Measurements from ENCODE around the gene PTEN. TPM values are rescaled to one million over a fixed set of nuclear protein-coding genes. Genes with fewer than 3 reads are reported as not detected.
A peak's percentile ranks its signal among the peaks of the same experiment; 100 is the strongest.

Gene PTEN
- total RNA-seq, 1 experiment from 2014 or later: 66.0 TPM

DNA sequence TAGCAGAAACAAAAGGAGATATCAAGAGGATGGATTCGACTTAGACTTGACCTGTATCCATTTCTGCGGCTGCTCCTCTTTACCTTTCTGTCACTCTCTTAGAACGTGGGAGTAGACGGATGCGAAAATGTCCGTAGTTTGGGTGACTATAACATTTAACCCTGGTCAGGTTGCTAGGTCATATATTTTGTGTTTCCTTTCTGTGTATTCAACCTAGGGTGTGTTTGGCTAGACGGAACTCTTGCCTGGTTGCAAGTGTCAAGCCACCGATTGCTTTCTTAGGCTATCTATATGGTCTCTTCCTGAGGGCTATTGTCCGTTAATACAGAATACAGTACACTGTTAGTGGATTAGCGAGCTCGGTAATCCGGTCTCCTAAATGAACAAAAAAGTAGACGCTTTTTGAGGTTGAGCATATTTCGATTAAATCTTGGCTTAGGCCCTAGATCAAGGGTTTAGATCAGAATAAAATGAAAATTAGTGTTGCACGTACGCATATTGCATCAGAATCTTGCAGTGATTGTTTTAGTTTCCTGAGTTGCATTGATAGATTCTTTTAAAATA is 1.2 kb downstream of the PTEN start:
- POLR2A ChIA-PET (ENCODE audit: low non-redundant PET): no interaction called here
- no TSS peak for BruUV-seq (replicated peaks)

DNA sequence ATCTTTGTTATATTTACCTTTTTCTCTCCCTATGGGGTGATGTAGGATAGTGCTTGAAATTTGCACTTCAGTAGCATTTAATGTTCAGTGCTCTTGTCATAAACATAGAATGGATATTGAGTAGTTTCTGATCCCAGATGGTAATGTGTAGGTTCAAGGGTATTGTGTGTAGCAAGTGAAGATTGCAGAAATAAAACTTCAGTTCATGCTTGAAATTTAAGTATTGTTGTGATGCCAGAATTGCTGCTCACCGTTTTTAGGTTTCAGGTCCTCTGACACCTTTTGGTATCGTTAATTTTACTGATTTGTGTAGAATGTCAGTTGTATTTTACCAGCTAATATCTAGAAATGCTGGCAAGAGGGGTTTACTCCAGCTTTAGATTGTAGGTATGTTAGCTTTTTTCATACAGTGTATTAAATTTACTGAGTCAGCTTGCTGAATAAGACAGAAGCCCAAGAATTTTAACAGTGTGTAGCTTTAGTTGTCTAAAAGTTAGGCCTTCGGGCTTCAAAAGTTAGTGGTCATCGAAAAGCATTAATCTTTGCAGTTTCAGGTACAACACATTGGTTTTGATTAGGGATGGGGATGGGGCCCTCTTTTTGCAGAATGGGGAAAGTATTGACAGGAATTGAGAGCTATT is 1.9 kb downstream of the PTEN start:
- TF ChIP-seq EZH2 (IDR thresholded peaks at IDR 0.05; ENCODE audit: borderline replicate concordance, low read depth, low read length, poor library complexity, severe bottlenecking): no peak
- TF ChIP-seq, protein P1, sequence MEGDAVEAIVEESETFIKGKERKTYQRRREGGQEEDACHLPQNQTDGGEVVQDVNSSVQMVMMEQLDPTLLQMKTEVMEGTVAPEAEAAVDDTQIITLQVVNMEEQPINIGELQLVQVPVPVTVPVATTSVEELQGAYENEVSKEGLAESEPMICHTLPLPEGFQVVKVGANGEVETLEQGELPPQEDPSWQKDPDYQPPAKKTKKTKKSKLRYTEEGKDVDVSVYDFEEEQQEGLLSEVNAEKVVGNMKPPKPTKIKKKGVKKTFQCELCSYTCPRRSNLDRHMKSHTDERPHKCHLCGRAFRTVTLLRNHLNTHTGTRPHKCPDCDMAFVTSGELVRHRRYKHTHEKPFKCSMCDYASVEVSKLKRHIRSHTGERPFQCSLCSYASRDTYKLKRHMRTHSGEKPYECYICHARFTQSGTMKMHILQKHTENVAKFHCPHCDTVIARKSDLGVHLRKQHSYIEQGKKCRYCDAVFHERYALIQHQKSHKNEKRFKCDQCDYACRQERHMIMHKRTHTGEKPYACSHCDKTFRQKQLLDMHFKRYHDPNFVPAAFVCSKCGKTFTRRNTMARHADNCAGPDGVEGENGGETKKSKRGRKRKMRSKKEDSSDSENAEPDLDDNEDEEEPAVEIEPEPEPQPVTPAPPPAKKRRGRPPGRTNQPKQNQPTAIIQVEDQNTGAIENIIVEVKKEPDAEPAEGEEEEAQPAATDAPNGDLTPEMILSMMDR (conservative IDR thresholded peaks at IDR 0.05; ENCODE audit: low read depth, low read length): no peak
- no TSS peak for BruUV-seq (replicated peaks)
- Histone ChIP-seq H3K27ac (ENCODE audit: low read depth, low read length, poor library complexity, severe bottlenecking) (peak overlapping the region; percentile 91), H3K27me3 (replicated peaks; ENCODE audit: insufficient read depth, low read depth, low read length, poor library complexity) (no peaks in the 10 kb centered on the region), H3K4me3 (ENCODE audit: low read depth, low read length, poor library complexity, severe bottlenecking) (peak overlapping the region; percentile 80), H3K9me3 (ENCODE audit: low read depth, low read length, poor library complexity, severe bottlenecking) (no peaks in the 10 kb centered on the region), H3K4me1 (ENCODE audit: insufficient read depth, low read length, poor library complexity, severe bottlenecking) (peaks cover 25% of the 10 kb centered on the region), H3K36me3 (ENCODE audit: insufficient read depth, low read length, poor library complexity, severe bottlenecking) (no peaks in the 10 kb centered on the region)
- ChIA-PET POLR2A (ENCODE audit: low non-redundant PET) (interaction anchor here (1.1 kb wide), 1 partner anchor 249 kb away, joined by 3 read pairs; no protein-coding TSS in a partner anchor), CTCF (no interaction called here)
- intact Hi-C loops (cut with micrococcal nuclease; ENCODE audit: unreplicated experiment): loop anchor here (5.0 to 10.0 kb wide), 2 partner anchors 62 to 109 kb away; no protein-coding TSS in a partner anchor
- no peak for DNase-seq (ENCODE audit: low spot score)

More for the DNA sequence above, 1.2 kb downstream of the PTEN start:
- Histone ChIP-seq H3K9me3 (ENCODE audit: low read depth, low read length, poor library complexity, severe bottlenecking) (no peaks in the 10 kb centered on the region), H3K4me1 (ENCODE audit: insufficient read depth, low read length, poor library complexity, severe bottlenecking) (peaks cover 19% of the 10 kb centered on the region), H3K36me3 (ENCODE audit: insufficient read depth, low read length, poor library complexity, severe bottlenecking) (no peaks in the 10 kb centered on the region), H3K27me3 (replicated peaks; ENCODE audit: insufficient read depth, low read depth, low read length, poor library complexity) (no peaks in the 10 kb centered on the region), H3K4me3 (ENCODE audit: low read depth, low read length, poor library complexity, severe bottlenecking) (peak overlapping the region; percentile 80), H3K27ac (ENCODE audit: low read depth, low read length, poor library complexity, severe bottlenecking) (peak overlapping the region; percentile 91)
- intact Hi-C loops (cut with micrococcal nuclease; ENCODE audit: unreplicated experiment): loop anchor here (5.0 to 10.0 kb wide), 4 partner anchors 63 to 688 kb away; partner anchors contain the start of gene PAPSS2
- DNase-seq (ENCODE audit: low spot score): peak; percentile 24
- CTCF ChIA-PET: no interaction called here
- TF ChIP-seq, protein P1 (conservative IDR thresholded peaks at IDR 0.05; ENCODE audit: low read depth, low read length): no peak
- TF ChIP-seq EZH2 (IDR thresholded peaks at IDR 0.05; ENCODE audit: borderline replicate concordance, low read depth, low read length, poor library complexity, severe bottlenecking): no peak

DNA sequence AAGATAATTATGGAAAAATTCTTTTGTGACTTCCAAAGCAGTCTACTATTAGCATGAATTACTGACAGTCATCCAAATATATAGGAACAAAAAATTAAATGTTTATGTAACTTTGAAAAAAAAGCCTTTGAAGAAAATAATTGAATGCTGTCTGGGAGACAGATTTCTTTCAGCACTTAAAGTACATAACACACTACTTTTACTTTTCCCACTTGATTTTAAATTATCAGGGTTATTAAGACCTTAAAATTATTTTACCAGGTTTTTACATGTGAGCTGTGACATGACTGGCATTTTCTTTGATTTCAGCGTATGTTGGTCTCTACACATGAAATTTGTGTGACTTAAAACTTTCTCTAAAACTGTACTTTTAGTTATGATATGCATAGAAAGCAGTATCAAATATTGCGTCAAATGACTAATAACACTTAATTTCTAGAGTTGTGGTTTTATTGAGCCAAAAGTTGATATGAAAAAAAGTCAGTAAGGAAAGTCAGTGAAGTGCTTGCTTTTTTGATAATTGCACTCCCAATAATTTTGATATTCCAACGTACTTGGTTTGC is 3.1 kb downstream of the PTEN start:
- BruUV-seq (replicated peaks): no TSS peak
- no peak for DNase-seq (ENCODE audit: low spot score)
- no peaks in the 10 kb centered on the region for H3K36me3 ChIP-seq (ENCODE audit: insufficient read depth, low read length, poor library complexity, severe bottlenecking)
- POLR2A ChIA-PET (ENCODE audit: low non-redundant PET): interaction anchor here (1.1 kb wide), 1 partner anchor 248 kb away, joined by 3 read pairs; no protein-coding TSS in a partner anchor
- H3K27me3 ChIP-seq (replicated peaks; ENCODE audit: insufficient read depth, low read depth, low read length, poor library complexity): no peaks in the 10 kb centered on the region
- H3K4me3 ChIP-seq (ENCODE audit: low read depth, low read length, poor library complexity, severe bottlenecking): peak overlapping the region; percentile 80
- CTCF ChIA-PET: no interaction called here
- H3K9me3 ChIP-seq (ENCODE audit: low read depth, low read length, poor library complexity, severe bottlenecking): no peaks in the 10 kb centered on the region
- peaks cover 29% of the 10 kb centered on the region for H3K4me1 ChIP-seq (ENCODE audit: insufficient read depth, low read length, poor library complexity, severe bottlenecking)
- H3K27ac ChIP-seq (ENCODE audit: low read depth, low read length, poor library complexity, severe bottlenecking): peak overlapping the region; percentile 38
- intact Hi-C loops (cut with micrococcal nuclease; ENCODE audit: unreplicated experiment): loop anchor here (5.0 to 10.0 kb wide), 2 partner anchors 61 to 108 kb away; no protein-coding TSS in a partner anchor
- TF ChIP-seq, protein P1 (conservative IDR thresholded peaks at IDR 0.05; ENCODE audit: low read depth, low read length): no peak
- no peak for TF ChIP-seq EZH2 (IDR thresholded peaks at IDR 0.05; ENCODE audit: borderline replicate concordance, low read depth, low read length, poor library complexity, severe bottlenecking)

Data from A673 (cell line).